T-cell (primary cell): Measurements from ENCODE around the gene RNF141. TPM values are rescaled to one million over a fixed set of nuclear protein-coding genes. Genes with fewer than 3 reads are reported as not detected.

Source experiments
- ATAC-seq, 4 experiments: fragments of 200-7000 bp in 3 of 4; fragments of 150-1000 bp in 1 of 4; cut with Tn5 transposase; replicated peaks in 1 of 4; 1 replicate in 3 of 4; 2 replicates in 1 of 4; pipeline ENCODE4 v1.10.0; 2021; ENCODE audit warnings: moderate library complexity in 3 of 4, mild to moderate bottlenecking in 2 of 4, moderate number of reproducible peaks in 1 of 4
- CTCF ChIA-PET, 2 donors: fragments of 300-600 bp; sonication (Branson Sonifier 250); formaldehyde crosslinking; loops; one replicate each; lab custom pipeline; 2022; ENCODE audit warnings: antibody characterized with exemption in 2 of 2; lab: Charles Lee
- POLR2A ChIA-PET, 2 donors: fragments of 300-600 bp; sonication (Branson Sonifier 250); formaldehyde crosslinking; loops; one replicate each; lab custom pipeline; 2022; ENCODE audit warnings: antibody characterized with exemption in 2 of 2; lab: Charles Lee
- DNase-seq, 35 experiments: peaks; one replicate each; pipeline versions ENCODE4 v3.0.0 to v3.0.0-alpha.2; 2013 to 2023
- H3K27ac ChIP-seq: one replicate; pipeline ENCODE4 v1.5.1; 2013; ENCODE audit warnings: low read length
- H3K27me3 ChIP-seq, 2 experiments: replicated peaks in 1 of 2; 1 replicate in 1 of 2; 2 replicates in 1 of 2; pipeline versions ENCODE4 v1.6.1 to v1.7.0; 2013; ENCODE audit warnings: low read length in 1 of 2, mixed read lengths in 1 of 2; ENCODE audit not compliant: control insufficient read depth in 2 of 2, insufficient read depth in 2 of 2; ENCODE audit errors: extremely low read depth in 1 of 2
- H3K36me3 ChIP-seq, 2 donors: 1 replicate in 1 of 2; 2 replicates in 1 of 2; pipeline versions ENCODE4 v1.6.1 to v1.7.0; 2013; ENCODE audit warnings: low read length in 1 of 2; ENCODE audit not compliant: control insufficient read depth in 2 of 2, insufficient read depth in 1 of 2; ENCODE audit errors: extremely low read depth in 1 of 2
- H3K4me1 ChIP-seq, 2 experiments: 1 replicate in 1 of 2; 2 replicates in 1 of 2; pipeline versions ENCODE4 v1.6.1 to v1.7.0; 2013; ENCODE audit warnings: low read length in 2 of 2, mixed read lengths in 1 of 2; ENCODE audit not compliant: insufficient read depth in 2 of 2, control insufficient read depth in 1 of 2; ENCODE audit errors: extremely low read depth in 1 of 2
- H3K4me3 ChIP-seq, 2 donors: 1 replicate in 1 of 2; 2 replicates in 1 of 2; pipeline versions ENCODE4 v1.5.1 to v1.7.0; 2013; ENCODE audit warnings: mild to moderate bottlenecking in 2 of 2, low read length in 1 of 2, moderate library complexity in 1 of 2; ENCODE audit not compliant: control insufficient read depth in 1 of 2; ENCODE audit errors: extremely low read depth in 1 of 2
- H3K9me3 ChIP-seq: 2 replicates; pipeline ENCODE4 v1.7.0; 2013
- H3K27ac Mint-ChIP-seq, 2 donors: one replicate each; pipeline ENCODE4 v1.8.0; 2020 to 2021; ENCODE audit warnings: mild to moderate bottlenecking in 2 of 2, mixed read lengths in 2 of 2
- H3K27me3 Mint-ChIP-seq, 2 donors: one replicate each; pipeline ENCODE4 v1.8.0; 2021 to 2022; ENCODE audit warnings: mixed read lengths in 2 of 2
- H3K36me3 Mint-ChIP-seq: one replicate; pipeline ENCODE4 v1.8.0; 2021; ENCODE audit warnings: mixed read lengths
- H3K4me1 Mint-ChIP-seq, 3 donors: one replicate each; pipeline ENCODE4 v1.8.0; 2020 to 2022; ENCODE audit warnings: mixed read lengths in 3 of 3, mild to moderate bottlenecking in 1 of 3
- H3K4me3 Mint-ChIP-seq, 3 donors: one replicate each; pipeline ENCODE4 v1.8.0; 2020 to 2022; ENCODE audit warnings: mild to moderate bottlenecking in 3 of 3, mixed read lengths in 3 of 3, moderate library complexity in 3 of 3
- H3K9me3 Mint-ChIP-seq, 3 donors: one replicate each; pipeline ENCODE4 v1.8.0; 2020 to 2022; ENCODE audit warnings: mixed read lengths in 3 of 3
- WGBS: methylation state at CpG from one replicate; pipeline ENCODE4 v1.1.5; 2013; ENCODE audit warnings: missing lambda C conversion rate; ENCODE audit not compliant: insufficient coverage; 5-methylcytosine and 5-hydroxymethylcytosine counted together
- total RNA-seq, 35 experiments: library from RNA in 6 of 35; stranded (reverse) in 6 of 35; fragments of 120-200 nt in 1 of 35; gene quantifications; one replicate each; pipeline versions ENCODE4 v1.2.1 to v1.2.4 and lab custom pipeline; 2013 to 2026

Gene RNF141
- total RNA-seq, 5 donors from 2014 or later (not counting 1 experiment from before 2014, with no cell fraction given), result 15.1 to 17.3 (median 15.3) TPM

DNA sequence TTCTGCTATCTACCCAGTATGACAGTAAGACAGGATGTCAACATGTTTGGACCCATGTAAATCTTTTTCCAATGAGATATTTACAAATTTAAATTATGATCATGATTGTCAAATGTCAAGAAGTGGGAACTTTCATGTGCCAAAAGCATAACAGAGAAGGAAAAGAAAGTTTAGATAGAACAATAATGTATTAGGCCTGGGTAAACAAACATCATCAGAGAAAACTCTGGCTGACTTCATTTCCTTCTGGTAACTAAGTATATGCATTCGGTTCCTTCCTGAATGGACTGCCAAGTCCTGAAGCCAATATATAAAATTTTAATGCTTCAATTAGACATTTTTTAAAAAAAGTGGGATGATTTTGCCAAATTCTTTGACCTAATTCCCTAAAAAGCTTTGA lies 16.5 kb downstream of the RNF141 start:
- no peak overlapping the region for H3K4me3 Mint-ChIP-seq
- no peak for ATAC-seq
- H3K36me3 ChIP-seq, result peaks cover 0 to 55% of the 10 kb centered on the region in 2 donors
- DNase-seq, result no peak
- H3K9me3 Mint-ChIP-seq, result no peaks in the 10 kb centered on the region
- no peaks in the 10 kb centered on the region for H3K27me3 Mint-ChIP-seq
- peaks cover 51% of the 10 kb centered on the region for H3K36me3 Mint-ChIP-seq
- H3K4me1 ChIP-seq, result no peaks in the 10 kb centered on the region
- no peak overlapping the region for H3K4me3 ChIP-seq
- H3K27ac Mint-ChIP-seq, result no peak overlapping the region
- H3K9me3 ChIP-seq, result no peaks in the 10 kb centered on the region
- no peak overlapping the region for H3K27ac ChIP-seq
- ChIA-PET CTCF (no interaction called here), POLR2A (no interaction called here)
- no CpG with 5 or more reads among the region's 1 CpG for WGBS
- no peaks in the 10 kb centered on the region for H3K27me3 ChIP-seq
- H3K4me1 Mint-ChIP-seq, result peaks cover 6 to 20% (median 14%) of the 10 kb centered on the region in 3 donors

DNA sequence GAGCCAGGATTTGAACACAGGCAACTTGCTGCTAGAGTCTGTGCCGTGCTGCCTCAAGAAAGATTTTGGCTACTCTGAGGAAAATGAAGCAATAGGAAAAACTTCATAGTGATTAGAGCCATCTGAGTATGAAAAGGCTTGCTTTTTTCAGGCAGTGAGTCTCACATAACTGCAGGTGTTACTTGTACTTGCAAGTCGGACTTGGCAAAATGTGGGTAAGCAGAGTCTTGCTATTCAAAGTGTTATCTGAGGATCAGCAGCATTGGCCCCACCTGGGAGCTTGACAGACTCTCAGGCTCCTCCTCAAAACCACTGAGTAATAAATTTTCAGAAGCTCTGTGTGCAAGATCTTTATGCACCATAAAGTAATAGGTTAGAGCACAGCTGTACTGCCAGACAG lies 18.1 kb downstream of the RNF141 start:
- DNase-seq (no peak), ATAC-seq (no peak)
- Mint-ChIP-seq H3K4me3 (no peak overlapping the region), H3K27ac (no peak overlapping the region), H3K9me3 (no peaks in the 10 kb centered on the region), H3K27me3 (no peaks in the 10 kb centered on the region), H3K4me1 (peaks cover 6 to 20% (median 14%) of the 10 kb centered on the region in 3 donors), H3K36me3 (peaks cover 52% of the 10 kb centered on the region)
- no peaks in the 10 kb centered on the region for H3K9me3 ChIP-seq
- H3K4me1 ChIP-seq, result no peaks in the 10 kb centered on the region
- ChIA-PET CTCF (interaction anchor here in 1 of 2 donors (1.2 kb wide), 1 partner anchor 18 kb away, joined by 3 read pairs; the partner anchor contains the start of gene RNF141), POLR2A (no interaction called here)
- 67% methylated on average over 2 of the region's 2 CpGs for WGBS
- H3K36me3 ChIP-seq, result peaks cover 0 to 46% of the 10 kb centered on the region in 2 donors
- no peak overlapping the region for H3K4me3 ChIP-seq
- no peak overlapping the region for H3K27ac ChIP-seq
- H3K27me3 ChIP-seq, result no peaks in the 10 kb centered on the region

DNA sequence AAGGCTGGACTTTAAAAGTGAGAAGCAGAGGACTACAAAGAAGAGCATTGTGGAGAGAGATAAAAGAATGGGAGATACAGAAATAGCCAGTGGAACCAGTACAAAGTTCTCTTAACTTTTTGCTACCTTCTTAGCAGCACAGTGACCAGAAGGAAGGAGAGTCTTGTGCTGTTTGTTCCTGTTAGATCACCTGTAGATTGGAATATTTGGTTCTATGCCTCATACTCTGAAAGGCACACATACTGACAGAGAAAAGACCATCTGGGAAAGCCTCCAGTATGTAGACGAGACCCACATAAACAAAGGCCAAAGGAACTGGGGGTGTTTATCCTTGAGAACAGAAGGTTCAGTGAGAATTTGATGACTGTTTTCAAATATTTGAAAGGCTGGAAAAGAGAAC lies 18.7 kb downstream of the RNF141 start:
- H3K4me1 ChIP-seq, result no peaks in the 10 kb centered on the region
- Mint-ChIP-seq H3K36me3 (peaks cover 48% of the 10 kb centered on the region), H3K9me3 (no peaks in the 10 kb centered on the region), H3K4me1 (peaks cover 6 to 15% (median 9%) of the 10 kb centered on the region in 3 donors), H3K4me3 (no peak overlapping the region), H3K27ac (no peak overlapping the region), H3K27me3 (no peaks in the 10 kb centered on the region)
- POLR2A ChIA-PET, result interaction anchor here in 1 of 2 donors (0.5 kb wide), 1 partner anchor 69 kb away, joined by 3 read pairs; no protein-coding TSS in a partner anchor
- no peaks in the 10 kb centered on the region for H3K27me3 ChIP-seq
- DNase-seq, result no peak
- ATAC-seq, result no peak
- CTCF ChIA-PET, result no interaction called here
- H3K36me3 ChIP-seq, result peaks cover 0 to 41% of the 10 kb centered on the region in 2 donors
- H3K9me3 ChIP-seq, result no peaks in the 10 kb centered on the region
- H3K27ac ChIP-seq, result no peak overlapping the region
- no peak overlapping the region for H3K4me3 ChIP-seq
- no CpG with 5 or more reads among the region's 1 CpG for WGBS

DNA sequence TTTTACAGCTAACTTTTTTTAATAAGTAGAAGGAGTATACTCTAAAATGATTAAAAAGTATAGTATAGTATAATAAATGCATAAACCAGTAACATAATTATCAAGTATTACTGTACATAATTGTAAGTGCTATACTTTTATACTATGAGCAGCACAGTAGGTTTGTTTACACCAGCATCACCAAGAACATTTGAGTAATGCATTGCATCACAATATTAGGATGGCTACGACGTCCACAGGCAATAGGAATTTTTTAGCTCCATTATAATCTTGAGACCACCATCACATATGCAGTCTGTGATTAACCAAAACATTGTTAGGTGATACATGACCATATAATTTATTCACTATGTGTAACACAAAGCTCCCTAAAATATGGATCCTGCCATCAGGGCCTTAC lies 20.4 kb downstream of the RNF141 start:
- H3K27me3 Mint-ChIP-seq, result no peaks in the 10 kb centered on the region
- no peak overlapping the region for H3K27ac Mint-ChIP-seq
- H3K4me3 Mint-ChIP-seq, result no peak overlapping the region
- POLR2A ChIA-PET, result interaction anchor here in 1 of 2 donors (1.0 kb wide), 1 partner anchor 20 kb away, joined by 3 read pairs; no protein-coding TSS in a partner anchor
- no peak overlapping the region for H3K4me3 ChIP-seq
- H3K9me3 Mint-ChIP-seq, result no peaks in the 10 kb centered on the region
- no peaks in the 10 kb centered on the region for H3K4me1 ChIP-seq
- H3K4me1 Mint-ChIP-seq, result peaks cover 0 to 6% (median 0%) of the 10 kb centered on the region in 3 donors
- no peaks in the 10 kb centered on the region for H3K9me3 ChIP-seq
- CTCF ChIA-PET, result interaction anchor here in 1 of 2 donors (0.8 kb wide), 1 partner anchor 10 kb away, joined by 8 read pairs; no protein-coding TSS in a partner anchor
- DNase-seq, result no peak
- H3K36me3 Mint-ChIP-seq, result peaks cover 44% of the 10 kb centered on the region
- H3K27ac ChIP-seq, result no peak overlapping the region
- no peak for ATAC-seq
- WGBS, result no CpG with 5 or more reads among the region's 2 CpGs
- peaks cover 0 to 42% of the 10 kb centered on the region in 2 donors for H3K36me3 ChIP-seq
- H3K27me3 ChIP-seq, result no peaks in the 10 kb centered on the region

DNA sequence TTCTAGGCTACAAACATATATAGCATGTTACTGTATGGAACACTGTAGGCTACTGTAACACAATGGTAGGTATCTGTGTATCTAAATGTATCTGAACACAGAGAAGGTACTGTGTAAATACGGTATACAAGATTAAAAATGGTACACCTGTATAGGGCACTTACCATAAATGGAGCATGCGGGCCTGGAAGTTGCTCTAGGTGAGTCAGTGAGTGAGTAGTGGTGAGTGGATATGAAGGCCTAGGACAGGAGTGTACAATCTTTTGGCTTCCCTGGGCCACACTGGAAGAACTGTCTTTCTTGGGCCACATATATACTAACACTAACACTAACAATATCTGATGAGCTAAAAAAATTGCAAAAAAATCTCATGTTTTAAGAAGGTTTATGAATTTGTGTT lies 21.4 kb downstream of the RNF141 start:
- no peak overlapping the region for H3K4me3 Mint-ChIP-seq
- peaks cover 0 to 8% (median 0%) of the 10 kb centered on the region in 3 donors for H3K4me1 Mint-ChIP-seq
- H3K27me3 Mint-ChIP-seq, result no peaks in the 10 kb centered on the region
- no peak overlapping the region for H3K27ac ChIP-seq
- no peaks in the 10 kb centered on the region for H3K9me3 ChIP-seq
- no peak overlapping the region for H3K4me3 ChIP-seq
- H3K27ac Mint-ChIP-seq, result no peak overlapping the region
- ChIA-PET CTCF (interaction anchor here in 1 of 2 donors (0.6 to 0.9 kb wide), 2 partner anchors 22 to 922 kb away, joined by 3 read pairs; no protein-coding TSS in a partner anchor), POLR2A (interaction anchor here in 1 of 2 donors (1.0 kb wide), 1 partner anchor 21 kb away, joined by 3 read pairs; no protein-coding TSS in a partner anchor)
- no peaks in the 10 kb centered on the region for H3K9me3 Mint-ChIP-seq
- DNase-seq, result no peak
- no peaks in the 10 kb centered on the region for H3K27me3 ChIP-seq
- WGBS, result no CpG with 5 or more reads among the region's 2 CpGs
- ATAC-seq, result no peak
- peaks cover 0 to 44% of the 10 kb centered on the region in 2 donors for H3K36me3 ChIP-seq
- no peaks in the 10 kb centered on the region for H3K4me1 ChIP-seq
- H3K36me3 Mint-ChIP-seq, result peaks cover 40% of the 10 kb centered on the region

DNA sequence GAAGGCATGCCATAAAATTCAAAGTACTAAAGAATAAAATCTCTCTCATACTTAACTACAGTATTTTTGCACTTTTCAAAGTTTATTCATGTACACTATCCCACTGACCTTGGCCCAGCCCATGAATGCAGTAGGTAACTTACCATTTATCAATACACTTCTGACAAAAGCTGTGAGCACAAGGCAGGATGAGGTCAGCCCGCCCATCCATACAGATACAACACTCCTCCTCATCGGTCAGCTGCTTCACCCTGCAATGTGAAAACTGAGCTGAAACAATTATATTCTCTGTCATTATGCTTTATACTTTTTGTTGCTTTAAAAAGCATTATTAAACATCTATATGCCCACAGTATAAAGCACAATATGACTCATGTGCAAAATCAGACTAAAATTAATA lies 22.1 kb downstream of the RNF141 start:
- no peak overlapping the region for H3K4me3 ChIP-seq
- H3K36me3 ChIP-seq, result peaks cover 0 to 39% of the 10 kb centered on the region in 2 donors
- ChIA-PET POLR2A (interaction anchor here in 1 of 2 donors (0.6 kb wide), 1 partner anchor 28 kb away, joined by 4 read pairs; no protein-coding TSS in a partner anchor), CTCF (no interaction called here)
- no peaks in the 10 kb centered on the region for H3K27me3 ChIP-seq
- Mint-ChIP-seq H3K9me3 (no peaks in the 10 kb centered on the region), H3K36me3 (peaks cover 41% of the 10 kb centered on the region), H3K4me3 (no peak overlapping the region), H3K27ac (no peak overlapping the region), H3K4me1 (peaks cover 0 to 8% (median 0%) of the 10 kb centered on the region in 3 donors), H3K27me3 (no peaks in the 10 kb centered on the region)
- H3K4me1 ChIP-seq, result no peaks in the 10 kb centered on the region
- H3K27ac ChIP-seq, result no peak overlapping the region
- WGBS, result 90% methylated on average over 2 of the region's 2 CpGs
- no peak for ATAC-seq
- no peak for DNase-seq
- no peaks in the 10 kb centered on the region for H3K9me3 ChIP-seq
